Measurements from ENCODE around the gene KCNE2.
"Not testable (repeated sequence)": the region's sequence is repeated elsewhere in the genome, so short reads cannot be mapped to it uniquely, and the experiment has no call there.

KCNE2 gene

GRCh38 chr21:34348890-34349519 is 14.8 kb upstream of the KCNE2 start:
- DNase-seq = no peak
- in situ Hi-C loops (cut with HindIII; ENCODE audit: low pct_ligation_motif_present, low pct_unique_long_range_greater_than_20kb, low sequenced_read_pairs) = no loop called here

- in situ Hi-C loops (cut with HindIII; ENCODE audit: low pct_ligation_motif_present, low pct_unique_long_range_greater_than_20kb, low sequenced_read_pairs) = no loop called here
- DNase-seq = no peak
These were observed 12.0 kb upstream of the KCNE2 start for GRCh38 chr21:34351786-34352241.

- no peak for DNase-seq
- in situ Hi-C loops (cut with HindIII; ENCODE audit: low pct_ligation_motif_present, low pct_unique_long_range_greater_than_20kb, low sequenced_read_pairs) = no loop called here
These were observed 11.2 kb upstream of the KCNE2 start for GRCh38 chr21:34352556-34352955.

- in situ Hi-C loops (cut with HindIII; ENCODE audit: low pct_ligation_motif_present, low pct_unique_long_range_greater_than_20kb, low sequenced_read_pairs) = no loop called here
- no peak for DNase-seq
These were observed 10.6 kb upstream of the KCNE2 start for GRCh38 chr21:34353182-34353581.

- no peak for DNase-seq
- in situ Hi-C loops (cut with HindIII; ENCODE audit: low pct_ligation_motif_present, low pct_unique_long_range_greater_than_20kb, low sequenced_read_pairs) = no loop called here
These were observed 9.0 kb upstream of the KCNE2 start for GRCh38 chr21:34354836-34355235.

- no peak for DNase-seq
- in situ Hi-C loops (cut with HindIII; ENCODE audit: low pct_ligation_motif_present, low pct_unique_long_range_greater_than_20kb, low sequenced_read_pairs) = no loop called here
These were observed 8.2 kb upstream of the KCNE2 start for GRCh38 chr21:34355570-34355969.

- in situ Hi-C loops (cut with HindIII; ENCODE audit: low pct_ligation_motif_present, low pct_unique_long_range_greater_than_20kb, low sequenced_read_pairs) = no loop called here
- no peak for DNase-seq
These were observed 5.9 kb upstream of the KCNE2 start for GRCh38 chr21:34357889-34358288.

- in situ Hi-C loops (cut with HindIII; ENCODE audit: low pct_ligation_motif_present, low pct_unique_long_range_greater_than_20kb, low sequenced_read_pairs) = no loop called here
- no peak for DNase-seq
These were observed 4.9 kb upstream of the KCNE2 start for GRCh38 chr21:34358866-34359265.

- in situ Hi-C loops (cut with HindIII; ENCODE audit: low pct_ligation_motif_present, low pct_unique_long_range_greater_than_20kb, low sequenced_read_pairs) = no loop called here
- no peak for DNase-seq
These were observed 3.1 kb upstream of the KCNE2 start for GRCh38 chr21:34360488-34361241.

- in situ Hi-C loops (cut with HindIII; ENCODE audit: low pct_ligation_motif_present, low pct_unique_long_range_greater_than_20kb, low sequenced_read_pairs) = no loop called here
- no peak for DNase-seq
These were observed 1.7 kb upstream of the KCNE2 start for GRCh38 chr21:34362136-34362444.

- no peak for DNase-seq
- in situ Hi-C loops (cut with HindIII; ENCODE audit: low pct_ligation_motif_present, low pct_unique_long_range_greater_than_20kb, low sequenced_read_pairs) = no loop called here
These were observed 1.1 kb upstream of the KCNE2 start for GRCh38 chr21:34362670-34363069.

- in situ Hi-C loops (cut with HindIII; ENCODE audit: low pct_ligation_motif_present, low pct_unique_long_range_greater_than_20kb, low sequenced_read_pairs) = no loop called here
- DNase-seq = no peak
These were observed 1.1 kb downstream of the KCNE2 start for GRCh38 chr21:34364921-34365320.

- DNase-seq = no peak
- in situ Hi-C loops (cut with HindIII; ENCODE audit: low pct_ligation_motif_present, low pct_unique_long_range_greater_than_20kb, low sequenced_read_pairs) = no loop called here
These were observed 2.0 kb downstream of the KCNE2 start for GRCh38 chr21:34365809-34366208.

- in situ Hi-C loops (cut with HindIII; ENCODE audit: low pct_ligation_motif_present, low pct_unique_long_range_greater_than_20kb, low sequenced_read_pairs) = no loop called here
These were observed 3.6 kb downstream of the KCNE2 start for GRCh38 chr21:34367320-34367935.

GRCh38 chr21:34369741-34370140 is 5.9 kb downstream of the KCNE2 start:
- no peak for DNase-seq
- in situ Hi-C loops (cut with HindIII; ENCODE audit: low pct_ligation_motif_present, low pct_unique_long_range_greater_than_20kb, low sequenced_read_pairs) = no loop called here

More at GRCh38 chr21:34367320-34367935, 3.6 kb downstream of the KCNE2 start:
- peak; percentile 47 for DNase-seq

GRCh38 chr21:34372321-34372720 is 8.5 kb downstream of the KCNE2 start:
- no peak for DNase-seq
- in situ Hi-C loops (cut with HindIII; ENCODE audit: low pct_ligation_motif_present, low pct_unique_long_range_greater_than_20kb, low sequenced_read_pairs) = no loop called here

GRCh38 chr21:34374462-34374861 is 10.7 kb downstream of the KCNE2 start:
- in situ Hi-C loops (cut with HindIII; ENCODE audit: low pct_ligation_motif_present, low pct_unique_long_range_greater_than_20kb, low sequenced_read_pairs); DNase-seq: not testable (repeated sequence)

GRCh38 chr21:34374940-34375618 is 11.3 kb downstream of the KCNE2 start, which contains the start of gene SMIM11:
SMIM11 (plus strand) TSS chr21:34375507; CDS start chr21:34379505, 3,998 bp downstream.
- in situ Hi-C loops (cut with HindIII; ENCODE audit: low pct_ligation_motif_present, low pct_unique_long_range_greater_than_20kb, low sequenced_read_pairs); DNase-seq: not testable (repeated sequence)

GRCh38 chr21:34375619-34375972 is 11.8 kb downstream of the KCNE2 start:
- DNase-seq; in situ Hi-C loops (cut with HindIII; ENCODE audit: low pct_ligation_motif_present, low pct_unique_long_range_greater_than_20kb, low sequenced_read_pairs): not testable (repeated sequence)

Data from ACHN (cell line).